ENCODE results near the gene ZBTB47. TPM values are rescaled to one million over a fixed set of nuclear protein-coding genes. Genes with fewer than 3 reads are reported as not detected.

ZBTB47 gene
- total RNA-seq, 2 donors from 2014 or later: 92.4 to 129 TPM

- peak overlapping the region; percentile 82 for H3K27ac ChIP-seq
These were observed 13.6 kb downstream of the ZBTB47 start for GRCh38 chr3:42667096-42667522.

GRCh38 chr3:42667523-42668412 lies 14.3 kb downstream of the ZBTB47 start:
- Histone ChIP-seq H3K36me3 (no peaks in the 10 kb centered on the region), H3K4me3 (no peak overlapping the region), H3K27ac (peak overlapping the region; percentile 82), H3K4me1 (peaks cover 0 to 29% of the 10 kb centered on the region in 2 donors), H3K9me3 (no peaks in the 10 kb centered on the region), H3K27me3 (no peaks in the 10 kb centered on the region)
- no peak for TF ChIP-seq CTCF (IDR thresholded peaks at IDR 0.05)
- peak; percentile 58 for DNase-seq (ENCODE audit: low spot score)

More at GRCh38 chr3:42667096-42667522, 13.6 kb downstream of the ZBTB47 start:
- H3K9me3 ChIP-seq: no peaks in the 10 kb centered on the region
- H3K4me1 ChIP-seq: peaks cover 0 to 29% of the 10 kb centered on the region in 2 donors
- peak; percentile 56 for DNase-seq (ENCODE audit: low spot score)
- no peak overlapping the region for H3K4me3 ChIP-seq
- no peak for TF ChIP-seq CTCF (IDR thresholded peaks at IDR 0.05)
- H3K27me3 ChIP-seq: no peaks in the 10 kb centered on the region
- H3K36me3 ChIP-seq: peaks cover 1% of the 10 kb centered on the region

DNA sequence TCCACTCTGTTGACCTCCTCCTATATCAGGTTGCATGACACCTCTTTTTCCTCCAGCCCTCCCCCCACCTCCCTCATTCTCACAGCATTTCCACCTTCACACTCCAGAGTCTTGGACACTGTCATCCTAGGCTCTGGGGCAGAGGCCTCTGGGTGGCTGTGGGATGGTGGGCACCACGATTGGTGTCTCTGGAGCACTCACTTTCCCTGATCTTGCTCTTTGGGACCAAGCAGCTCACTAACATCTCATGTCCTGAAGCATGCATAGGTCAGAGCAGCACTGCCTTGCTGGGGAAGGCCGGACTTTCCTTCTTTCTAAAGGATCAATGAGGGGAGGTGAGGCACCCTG lies 14.9 kb downstream of the ZBTB47 start:
- DNase-seq (ENCODE audit: low spot score): peak; percentile 54
- Histone ChIP-seq H3K9me3 (no peaks in the 10 kb centered on the region), H3K4me1 (peaks cover 0 to 29% of the 10 kb centered on the region in 2 donors), H3K36me3 (no peaks in the 10 kb centered on the region), H3K27me3 (no peaks in the 10 kb centered on the region), H3K27ac (peak overlapping the region in 1 of 2 donors; percentile 82), H3K4me3 (no peak overlapping the region)
- TF ChIP-seq CTCF (IDR thresholded peaks at IDR 0.05): no peak

GRCh38 chr3:42668793-42669217 lies 15.3 kb downstream of the ZBTB47 start:
- H3K27me3 ChIP-seq: no peaks in the 10 kb centered on the region
- no peak overlapping the region for H3K27ac ChIP-seq
- no peaks in the 10 kb centered on the region for H3K9me3 ChIP-seq
- H3K4me3 ChIP-seq: no peak overlapping the region
- H3K4me1 ChIP-seq: peaks cover 0 to 29% of the 10 kb centered on the region in 2 donors
- TF ChIP-seq CTCF (IDR thresholded peaks at IDR 0.05): no peak
- no peaks in the 10 kb centered on the region for H3K36me3 ChIP-seq
- peak; percentile 59 for DNase-seq (ENCODE audit: low spot score)

DNA sequence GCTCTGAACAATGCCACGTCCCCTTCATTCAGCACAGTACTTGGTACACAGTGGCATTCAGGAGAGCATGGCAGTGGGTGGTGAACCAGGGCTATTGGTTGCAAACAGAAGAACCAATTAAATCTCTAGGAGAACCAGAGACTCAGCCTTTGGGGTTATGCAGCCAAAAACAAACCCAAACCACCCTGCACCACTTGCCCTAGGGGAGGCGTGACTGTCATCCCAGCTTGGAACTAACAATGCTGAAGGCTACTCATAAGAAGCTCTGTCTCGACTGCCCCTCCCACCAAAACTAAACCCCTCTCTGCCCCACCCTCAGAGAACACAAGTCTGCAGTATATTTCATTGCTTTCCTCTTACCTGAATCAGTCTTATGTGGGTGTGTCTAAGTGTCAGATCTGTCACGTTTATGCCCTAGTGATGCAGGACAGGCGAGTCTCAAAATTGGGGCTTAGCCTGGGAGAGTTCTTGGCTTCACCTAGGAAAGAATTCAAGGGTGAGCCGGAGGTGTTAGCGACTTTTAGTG lies 16.6 kb downstream of the ZBTB47 start:
- no peak overlapping the region for H3K4me3 ChIP-seq
- H3K36me3 ChIP-seq: no peaks in the 10 kb centered on the region
- no peak for TF ChIP-seq CTCF (IDR thresholded peaks at IDR 0.05)
- peaks cover 0 to 29% of the 10 kb centered on the region in 2 donors for H3K4me1 ChIP-seq
- no peaks in the 10 kb centered on the region for H3K27me3 ChIP-seq
- H3K27ac ChIP-seq: no peak overlapping the region
- no peaks in the 10 kb centered on the region for H3K9me3 ChIP-seq
- peak; percentile 32 for DNase-seq (ENCODE audit: low spot score)
